Activated CD8-positive, alpha-beta memory T cell treated with anti-CD3 and anti-CD28 coated beads for 36 hours (primary cell): ENCODE results near the gene MT1E. TPM values are rescaled to one million over a fixed set of nuclear protein-coding genes. Genes with fewer than 3 reads are reported as not detected.
"Not testable (repeated sequence)": the region's sequence is repeated elsewhere in the genome, so short reads cannot be mapped to it uniquely, and the experiment has no call there.

ENCODE experiments used
- CTCF ChIA-PET: fragments of 350-600 bp; sonication (Branson Sonifier 250); formaldehyde crosslinking; loops from one replicate; lab custom pipeline; 2021; ENCODE audit warnings: antibody characterized with exemption; lab: Charles Lee
- POLR2A ChIA-PET: fragments of 350-600 bp; sonication (Branson Sonifier 250); formaldehyde crosslinking; loops from one replicate; lab custom pipeline; 2021; ENCODE audit warnings: antibody characterized with exemption; lab: Charles Lee
- total RNA-seq, 2 experiments: library from RNA; stranded (reverse); gene quantifications; one replicate each; pipeline ENCODE4 v1.2.3, GENCODE V29; 2021

MT1E gene
- total RNA-seq, 2 experiments from 2014 or later, result 45.0 to 49.7 TPM

DNA sequence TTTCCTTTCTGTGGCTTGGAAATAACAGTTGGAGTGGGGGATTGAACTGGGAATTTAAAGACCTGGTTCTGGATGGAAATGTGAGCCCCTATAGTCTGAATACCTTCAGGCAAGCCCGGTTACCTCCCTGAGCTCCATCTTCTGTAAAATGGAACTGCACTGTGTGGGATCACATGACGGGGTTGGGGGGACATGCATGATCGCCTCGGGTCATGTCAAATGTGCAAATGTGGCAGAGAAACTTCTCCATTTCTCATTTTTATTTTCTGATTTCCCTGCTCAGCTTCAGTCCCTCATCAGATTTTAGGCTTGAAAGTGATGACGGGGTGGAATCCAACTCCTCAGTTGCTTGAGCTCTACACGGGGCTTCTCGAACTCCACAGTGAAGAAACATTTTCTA is 27.6 kb downstream of the MT1E start:
- POLR2A ChIA-PET, result interaction anchor here (0.7 kb wide), 1 partner anchor 29 kb away, joined by 5 read pairs; no protein-coding TSS in a partner anchor
- CTCF ChIA-PET, result interaction anchor here (1.1 kb wide), 1 partner anchor 49 kb away, joined by 3 read pairs; no protein-coding TSS in a partner anchor

DNA sequence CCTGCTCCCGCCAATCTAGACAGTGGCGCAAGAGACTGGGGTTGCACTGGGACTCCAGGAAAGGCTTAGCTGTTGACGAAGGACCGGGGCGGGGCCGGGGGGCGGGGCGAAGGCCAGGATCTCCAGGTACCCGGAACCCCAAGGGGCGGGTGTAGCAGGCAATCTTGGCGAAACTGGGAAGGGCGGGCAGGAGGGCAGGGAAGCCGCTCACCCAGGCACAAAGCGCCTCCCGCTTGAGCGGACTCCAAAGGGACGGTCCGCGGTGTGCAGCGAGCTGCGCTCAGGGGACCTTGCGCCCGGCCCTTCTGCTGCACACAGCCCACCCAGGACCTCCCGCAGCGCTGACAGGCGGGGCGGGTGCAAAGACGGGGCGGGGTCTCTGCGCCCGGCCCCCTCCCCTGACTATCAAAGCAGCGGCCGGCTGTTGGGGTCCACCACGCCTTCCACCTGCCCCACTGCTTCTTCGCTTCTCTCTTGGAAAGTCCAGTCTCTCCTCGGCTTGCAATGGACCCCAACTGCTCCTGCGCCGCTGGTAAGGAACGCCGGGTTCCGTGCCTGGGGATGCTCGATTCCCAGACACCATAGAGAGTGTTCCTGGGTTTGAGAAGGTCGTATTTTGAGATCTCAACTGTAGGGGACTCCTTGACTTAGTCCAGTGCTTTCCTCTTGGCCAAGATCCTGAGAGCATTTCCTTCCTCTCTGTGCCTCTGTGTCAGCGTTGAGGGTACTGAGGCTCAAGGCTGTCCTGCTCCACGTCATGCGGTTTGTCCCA is 32.2 kb downstream of the MT1E start, which contains the start of gene MT1F:
TSS of gene MT1F (plus strand) at position 405 of the 772 bp plus-strand sequence. CDS start at position 505, 100 bp downstream.
- POLR2A ChIA-PET, result no interaction called here

DNA sequence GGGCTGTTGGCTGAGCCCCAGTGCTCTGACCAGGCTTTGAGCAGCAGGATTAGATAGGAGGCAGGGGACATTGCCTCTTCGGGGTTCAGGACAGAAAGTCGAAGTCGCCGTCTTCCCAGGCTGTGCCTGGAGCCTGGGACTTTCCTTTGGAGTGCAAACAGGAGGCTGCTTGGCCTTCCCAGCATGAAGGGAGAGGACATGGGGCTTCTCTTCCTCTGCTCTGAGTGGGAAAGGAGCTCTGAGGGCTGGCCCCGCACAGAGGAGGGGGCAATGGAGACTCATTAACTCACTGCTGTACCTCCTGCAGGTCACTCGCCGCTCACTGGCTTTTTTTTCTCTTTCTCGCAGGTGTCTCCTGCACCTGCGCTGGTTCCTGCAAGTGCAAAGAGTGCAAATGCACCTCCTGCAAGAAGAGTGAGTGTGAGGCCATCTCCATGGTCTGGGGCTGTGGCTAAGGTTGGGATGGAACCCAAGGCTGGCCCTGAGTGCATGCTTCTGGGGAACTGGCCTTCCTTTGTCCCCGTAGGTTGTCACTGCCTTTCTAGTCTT is 32.8 kb downstream of the MT1E start:
- CTCF ChIA-PET, result no interaction called here
- POLR2A ChIA-PET, result no interaction called here

More for the DNA sequence above, 32.2 kb downstream of the MT1E start, which contains the start of gene MT1F:
- CTCF ChIA-PET, result interaction anchor here (1.5 kb wide), 1 partner anchor 34 kb away, joined by 4 read pairs; no protein-coding TSS in a partner anchor

DNA sequence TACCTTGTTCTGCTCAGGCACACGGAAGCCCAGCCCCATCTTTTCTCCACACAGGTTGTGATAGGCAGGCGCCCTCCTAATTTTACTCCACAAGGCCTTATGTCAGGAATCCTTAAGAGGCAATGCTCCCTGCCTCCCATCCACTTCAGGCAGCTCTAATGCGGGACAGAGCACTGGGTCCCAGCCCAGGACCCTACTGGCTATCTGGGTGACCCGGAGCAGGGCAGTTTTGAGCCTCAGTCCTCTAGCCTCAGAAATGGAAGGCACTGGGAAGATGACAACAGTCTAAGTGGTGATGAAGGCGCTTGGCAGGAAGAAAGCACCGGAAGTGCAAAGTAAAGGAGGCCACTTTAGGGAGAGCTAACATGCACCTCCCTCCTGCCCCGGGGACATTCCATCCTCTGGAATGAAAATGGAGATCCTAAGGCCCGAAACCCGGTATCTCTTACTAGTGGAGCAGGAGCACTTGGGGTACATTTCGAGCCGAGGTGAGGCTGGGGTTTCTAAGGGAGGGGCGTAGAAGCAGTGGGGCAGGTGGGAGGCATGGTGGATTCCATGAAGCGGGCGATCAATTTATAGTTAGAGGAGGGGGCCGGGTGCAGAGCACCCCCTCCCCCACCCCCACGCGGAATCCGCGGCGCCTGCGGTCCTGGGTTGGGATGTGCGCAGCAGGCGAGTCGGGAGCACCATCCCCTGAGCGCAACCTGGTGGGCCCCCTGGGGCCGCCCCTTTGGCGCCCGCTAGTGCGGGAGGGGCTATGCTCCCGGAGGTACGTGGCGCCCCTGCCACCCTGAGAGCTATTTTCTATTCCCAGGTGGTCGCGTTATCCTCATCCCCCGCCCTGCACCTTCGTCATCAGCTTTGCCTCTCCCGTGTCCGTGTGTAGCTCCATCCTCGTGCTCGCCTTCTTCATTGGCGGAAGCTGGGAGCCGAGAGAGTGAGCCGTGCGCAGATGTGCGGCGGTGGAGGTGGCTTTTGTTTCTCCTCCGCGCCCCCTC is 37.1 kb downstream of the MT1E start:
- POLR2A ChIA-PET, result no interaction called here
- CTCF ChIA-PET, result interaction anchor here (0.7 kb wide), 1 partner anchor 39 kb away, joined by 5 read pairs; no protein-coding TSS in a partner anchor

DNA sequence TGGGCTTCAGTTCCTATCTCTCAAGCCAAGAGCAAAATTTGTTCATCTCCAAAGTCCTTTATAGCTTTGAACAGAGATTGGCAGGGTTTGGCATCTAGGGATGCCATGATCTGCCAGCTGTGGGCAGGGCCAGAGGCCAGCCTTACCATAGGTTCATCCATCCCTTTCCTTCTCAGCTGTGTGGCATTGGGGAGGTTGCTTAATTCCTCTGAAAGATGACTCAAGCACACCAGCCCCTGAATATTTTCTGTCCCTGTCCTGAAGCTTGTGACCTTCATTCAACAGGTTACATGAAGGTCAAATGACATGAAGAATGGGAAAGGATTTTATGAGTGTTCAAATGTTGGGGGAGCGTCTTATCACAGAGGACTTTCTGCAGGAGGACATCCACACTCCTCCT is 38.9 kb downstream of the MT1E start:
- ChIA-PET POLR2A (no interaction called here), CTCF (interaction anchor here (0.6 kb wide), 1 partner anchor 11 kb away, joined by 3 read pairs; no protein-coding TSS in a partner anchor)

DNA sequence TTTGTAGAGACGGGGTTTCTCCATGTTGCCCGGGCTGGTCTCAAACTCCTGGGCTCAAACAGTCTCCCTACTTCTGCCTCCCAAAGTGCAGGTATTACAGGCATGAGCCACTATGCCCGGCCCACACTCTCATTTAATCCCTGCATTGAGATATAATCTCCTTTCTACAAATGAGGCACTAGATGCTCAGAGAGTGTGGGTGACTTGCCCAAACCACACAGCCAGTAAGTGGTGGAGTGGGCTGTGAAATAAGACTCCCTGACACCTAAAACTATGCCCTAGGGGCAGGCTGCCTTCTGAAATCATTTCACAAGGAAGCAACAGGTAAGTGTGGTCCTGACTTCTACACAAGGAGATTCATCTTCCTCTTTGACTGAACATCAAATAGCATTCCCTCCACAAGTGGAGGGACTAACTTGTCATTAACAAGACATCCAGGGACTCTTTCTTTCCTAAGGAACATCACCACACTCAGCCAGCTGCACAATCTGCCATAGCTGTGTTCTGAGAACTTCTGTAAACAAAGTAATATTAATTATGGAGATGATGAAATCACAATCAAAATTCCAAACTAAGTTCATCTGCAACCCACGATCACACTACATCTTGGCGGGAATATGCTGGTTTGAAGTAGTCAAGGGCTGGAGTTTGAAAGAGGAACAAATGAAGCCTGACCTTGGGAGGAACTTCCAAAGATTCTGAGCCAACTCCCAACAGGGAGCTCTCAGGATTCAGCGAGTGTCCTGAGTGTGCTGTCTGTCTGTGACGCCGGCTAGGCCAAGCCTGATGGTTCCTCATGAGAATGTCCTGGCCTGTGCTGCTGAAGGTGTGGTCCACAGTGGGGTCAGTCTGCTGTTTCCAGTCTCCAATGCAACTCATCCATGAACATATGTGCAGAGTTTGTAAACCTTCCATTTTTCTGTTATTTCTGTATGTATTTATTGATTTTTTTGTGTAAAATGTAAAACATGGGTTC is 40.0 kb downstream of the MT1E start:
- CTCF ChIA-PET, result interaction anchor here (0.5 kb wide), 1 partner anchor 63 kb away, joined by 3 read pairs; no protein-coding TSS in a partner anchor
- POLR2A ChIA-PET, result not testable (repeated sequence)

GRCh38 chr16:56667581-56668571 is 42.3 kb downstream of the MT1E start, which contains the start of gene MT1G:
Gene MT1G, minus strand, starts transcription at chr16:56668065. Its CDS starts 72 bp downstream, at chr16:56667993.
- POLR2A ChIA-PET, result no interaction called here
- CTCF ChIA-PET, result interaction anchor here (0.9 to 1.5 kb wide), 3 partner anchors 8 to 14 kb away, joined by 3 to 6 read pairs (median 3); partner anchors contain the start of gene MT1X

DNA sequence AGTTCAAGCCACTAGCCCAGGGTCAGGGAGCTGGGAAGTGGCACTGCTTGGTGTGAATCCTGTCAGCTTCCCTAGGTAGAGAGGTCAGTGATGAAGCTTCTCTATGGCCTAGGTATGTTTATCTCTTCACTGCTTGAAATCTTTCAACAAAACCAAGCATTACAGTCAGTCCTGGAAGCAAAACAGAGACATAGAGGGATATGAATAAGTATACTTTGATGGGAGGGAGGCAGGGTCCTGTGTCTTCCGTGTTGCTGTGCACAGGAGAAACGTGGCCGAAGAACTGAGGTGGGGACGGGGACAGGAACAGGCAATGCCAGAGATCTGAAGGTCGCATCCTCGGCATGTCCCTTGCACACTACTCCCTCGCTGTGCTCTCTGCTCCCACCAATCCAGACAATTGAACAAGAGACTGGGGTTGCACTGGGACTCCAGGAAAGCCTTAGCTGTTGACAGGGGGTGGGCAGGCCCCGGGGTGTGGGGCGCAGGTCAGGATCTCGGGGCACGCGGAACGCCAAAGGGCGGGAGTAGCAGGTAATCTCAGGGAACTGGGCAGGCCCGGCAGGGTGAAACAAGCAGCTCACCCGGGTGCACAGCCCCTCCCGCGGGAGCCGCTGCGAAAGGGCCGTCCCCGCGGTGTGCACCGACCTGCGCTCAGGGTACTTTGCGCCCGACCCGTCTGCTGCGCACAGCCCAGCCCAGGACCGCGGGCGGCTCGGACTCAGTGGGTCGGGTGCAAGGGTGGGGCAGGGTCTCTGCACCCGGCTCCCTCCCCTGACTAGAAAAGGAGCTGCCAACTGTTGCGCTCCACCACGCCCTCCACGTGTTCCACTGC is 43.6 kb downstream of the MT1E start, which contains the start of gene MT1H:
TSS of gene MT1H (plus strand) at position 810 of the 835 bp plus-strand sequence. CDS start 71 bp downstream, outside the sequence.
- ChIA-PET POLR2A (no interaction called here), CTCF (interaction anchor here (1.3 to 1.5 kb wide), 2 partner anchors 9 to 13 kb away, joined by 3 to 6 read pairs; partner anchors contain the start of gene MT1X)

DNA sequence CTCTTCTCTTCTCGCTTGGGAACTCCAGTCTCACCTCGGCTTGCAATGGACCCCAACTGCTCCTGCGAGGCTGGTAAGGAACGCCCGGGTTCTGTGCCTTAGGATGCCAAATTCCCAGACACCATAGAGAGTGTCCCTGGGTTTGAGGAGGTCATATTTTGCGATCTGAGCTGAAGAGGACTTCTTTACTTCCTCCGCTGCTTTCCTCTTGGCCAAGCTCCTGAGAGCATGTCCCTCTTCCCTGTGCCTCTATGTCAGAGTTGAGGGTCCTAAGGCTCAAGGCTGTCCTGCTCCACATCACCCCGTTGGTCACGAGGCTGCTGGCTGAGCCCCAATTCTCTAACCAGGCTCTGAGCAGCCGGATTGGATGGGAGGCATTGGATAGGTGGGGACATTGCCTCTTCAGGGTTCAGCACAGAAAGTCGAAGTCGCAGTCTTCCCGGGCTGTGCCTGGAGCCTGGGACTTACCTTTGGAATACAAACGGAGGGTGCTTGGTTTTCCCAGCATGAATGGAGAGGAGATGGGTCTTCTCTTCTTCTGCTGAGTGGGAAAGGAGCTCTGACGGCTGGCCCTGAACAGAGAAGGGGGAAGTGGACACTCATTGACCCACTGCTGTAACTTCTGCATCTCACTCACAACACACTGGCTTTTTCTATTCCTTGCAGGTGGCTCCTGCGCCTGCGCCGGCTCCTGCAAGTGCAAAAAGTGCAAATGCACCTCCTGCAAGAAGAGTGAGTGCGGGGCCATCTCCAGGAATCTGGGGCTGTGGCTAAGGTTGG is 44.4 kb downstream of the MT1E start:
- POLR2A ChIA-PET, result no interaction called here
- CTCF ChIA-PET, result interaction anchor here (1.5 kb wide), 1 partner anchor 12 kb away, joined by 6 read pairs; the partner anchor contains the start of gene MT1X

GRCh38 chr16:56670620-56670934 is 45.0 kb downstream of the MT1E start:
- POLR2A ChIA-PET, result no interaction called here
- CTCF ChIA-PET, result interaction anchor here (0.5 kb wide), 1 partner anchor 30 kb away, joined by 3 read pairs; no protein-coding TSS in a partner anchor

DNA sequence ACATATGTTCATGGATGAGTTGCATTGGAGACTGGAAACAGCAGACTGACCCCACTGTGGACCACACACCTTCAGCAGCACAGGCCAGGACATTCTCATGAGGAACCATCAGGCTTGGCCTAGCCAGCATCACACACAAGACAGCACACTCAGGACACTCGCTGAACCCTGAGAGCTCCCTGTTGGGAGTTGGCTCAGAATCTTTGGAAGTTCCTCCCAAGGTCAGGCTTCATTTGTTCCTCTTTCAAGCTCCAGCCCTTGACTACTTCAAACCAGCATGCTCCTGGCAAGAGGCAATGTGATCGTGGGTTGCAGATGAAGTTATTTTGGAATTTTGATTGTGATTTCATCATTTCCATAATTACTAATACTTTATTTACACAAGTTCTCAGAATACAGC is 46.1 kb downstream of the MT1E start:
- CTCF ChIA-PET, POLR2A ChIA-PET: not testable (repeated sequence)

DNA sequence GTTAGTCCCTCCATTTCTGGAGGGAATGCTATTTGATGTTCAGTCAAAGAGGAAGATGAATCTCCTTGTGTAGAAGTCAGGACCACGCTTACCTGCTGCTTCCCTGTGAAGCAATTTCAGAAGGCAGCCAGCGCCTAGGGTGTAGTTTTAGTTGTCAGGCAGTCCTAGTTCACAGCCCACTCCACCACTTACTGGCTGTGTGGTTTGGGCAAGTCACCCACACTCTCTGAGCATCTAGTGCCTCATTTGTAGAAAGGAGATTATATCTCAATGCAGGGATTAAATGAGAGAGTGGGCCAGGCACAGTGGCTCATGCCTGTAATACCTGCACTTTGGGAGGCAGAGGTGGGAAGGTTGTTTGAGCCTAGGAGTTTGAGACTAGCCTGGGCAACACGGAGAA is 46.6 kb downstream of the MT1E start:
- CTCF ChIA-PET, result not testable (repeated sequence)

DNA sequence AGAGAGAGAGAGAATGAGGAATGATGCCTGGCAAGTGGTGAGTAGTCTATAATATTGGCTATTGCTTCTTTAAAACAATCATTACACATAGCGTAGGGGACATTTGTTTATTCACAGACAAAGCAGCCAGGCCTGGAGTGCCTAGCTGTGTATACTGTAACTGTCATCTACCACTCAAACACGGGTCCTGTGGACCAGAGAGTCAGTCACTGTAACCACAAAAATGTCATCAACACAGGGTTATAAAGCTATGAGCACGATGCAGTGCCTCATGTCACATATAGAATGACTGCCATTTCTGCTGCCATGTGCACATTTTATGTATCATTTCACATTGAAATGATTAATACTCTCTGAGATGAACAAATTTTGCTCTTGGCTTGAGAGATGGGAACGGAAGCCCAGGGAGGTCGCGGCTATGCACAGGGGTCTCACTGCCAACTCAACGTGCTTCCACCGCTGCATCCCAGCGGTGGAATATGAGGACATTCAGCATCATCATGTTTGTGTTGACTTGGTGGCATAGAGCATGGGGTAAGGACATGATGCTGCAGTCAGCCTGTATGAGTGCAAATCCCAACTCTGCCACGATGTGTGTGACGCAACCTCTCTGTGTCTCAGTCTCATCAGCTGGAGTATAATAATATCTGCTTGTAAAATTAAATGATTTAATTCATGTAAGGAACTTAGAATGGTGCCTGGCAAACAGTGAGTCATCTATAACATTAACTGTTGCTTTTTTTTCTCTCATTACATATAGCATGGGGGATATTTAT is 47.4 kb downstream of the MT1E start:
- CTCF ChIA-PET, result no interaction called here

More for the DNA sequence above, 46.6 kb downstream of the MT1E start:
- POLR2A ChIA-PET, result not testable (repeated sequence)

DNA sequence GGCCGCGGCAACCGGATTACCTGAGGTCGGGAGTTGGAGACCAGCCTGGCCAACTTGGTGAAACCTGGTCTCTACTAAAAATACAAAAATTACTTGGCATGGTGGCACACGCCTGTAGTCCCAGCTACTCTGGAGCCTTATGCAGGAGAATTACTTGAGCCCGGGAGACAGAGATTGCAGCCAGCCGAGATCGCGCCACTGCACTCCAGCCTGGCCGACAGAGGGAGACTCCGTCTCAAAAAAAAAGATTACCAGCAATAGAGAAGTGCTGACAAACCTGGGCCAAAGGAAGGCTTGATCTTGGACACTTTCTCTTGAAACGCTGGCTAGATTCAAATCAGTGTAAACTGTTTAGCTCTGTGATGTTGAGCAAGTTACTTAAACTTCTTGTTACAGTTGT is 48.3 kb downstream of the MT1E start:
- ChIA-PET CTCF (interaction anchor here (1.0 kb wide), 1 partner anchor 26 kb away, joined by 3 read pairs; no protein-coding TSS in a partner anchor), POLR2A (no interaction called here)

More for the DNA sequence above, 47.4 kb downstream of the MT1E start:
- POLR2A ChIA-PET, result no interaction called here
